Measurements from ENCODE around the gene SH3GL1. TPM values are rescaled to one million over a fixed set of nuclear protein-coding genes. Genes with fewer than 3 reads are reported as not detected.

SH3GL1 gene
- total and polyA plus RNA-seq, 10 donors: 26.1 to 77.4 (median 42.1) TPM

GRCh38 chr19:4327252-4327876 is 73.0 kb downstream of the SH3GL1 start:
- 5 to 17% (median 6%) methylated on average over 14 to 30 of the region's 30 CpGs for WGBS, 5 donors
- Histone ChIP-seq H3K27me3 (replicated peaks in 1 of 7) (peaks cover 0 to 38% (median 11%) of the 10 kb centered on the region in 7 donors), H3K4me3 (peak overlapping the region; percentile 7 to 66 (median 33)), H3K27ac (peak overlapping the region in 3 of 8 donors; percentile 46 to 58 (median 54)), H3K4me1 (peaks cover 3 to 30% (median 25%) of the 10 kb centered on the region in 6 donors), H3K36me3 (no peaks in the 10 kb centered on the region), H3K9me3 (peaks cover 0 to 6% (median 1%) of the 10 kb centered on the region in 8 donors)
- TF ChIP-seq POLR2AphosphoS5 (IDR thresholded peaks at IDR 0.05) (no peak), POLR2A (IDR thresholded peaks at IDR 0.05) (no peak), CTCF (IDR thresholded peaks at IDR 0.05 in 8 of 11, conservative IDR thresholded peaks at IDR 0.05 in 3 of 11) (no peak)
- intact Hi-C loops (cut with DNase I; ENCODE audit: low total_unique reads): no loop called here
- peak; percentile 89 for DNase-seq

GRCh38 chr19:4326837-4327251 is 73.5 kb downstream of the SH3GL1 start:
- Histone ChIP-seq H3K36me3 (no peaks in the 10 kb centered on the region), H3K27ac (peak overlapping the region in 1 of 8 donors; percentile 58), H3K4me3 (peak overlapping the region in 6 of 8 donors; percentile 27 to 66 (median 36)), H3K9me3 (peaks cover 0 to 11% (median 3%) of the 10 kb centered on the region in 8 donors), H3K27me3 (replicated peaks in 1 of 7) (peaks cover 0 to 38% (median 11%) of the 10 kb centered on the region in 7 donors), H3K4me1 (peaks cover 3 to 30% (median 25%) of the 10 kb centered on the region in 6 donors)
- peak; percentile 78 for DNase-seq
- intact Hi-C loops (cut with DNase I; ENCODE audit: low total_unique reads): no loop called here
- 2 to 11% (median 5%) methylated on average over 18 to 33 of the region's 33 CpGs for WGBS, 5 donors
- no peak for TF ChIP-seq POLR2A (IDR thresholded peaks at IDR 0.05)
- no peak for TF ChIP-seq POLR2AphosphoS5 (IDR thresholded peaks at IDR 0.05)

GRCh38 chr19:4326215-4326836 is 74.0 kb downstream of the SH3GL1 start:
- intact Hi-C loops (cut with DNase I; ENCODE audit: low total_unique reads): no loop called here
- Histone ChIP-seq H3K4me3 (peak overlapping the region in 3 of 8 donors; percentile 40 to 66 (median 53)), H3K9me3 (peaks cover 0 to 16% (median 3%) of the 10 kb centered on the region in 8 donors), H3K4me1 (peaks cover 3 to 30% (median 25%) of the 10 kb centered on the region in 6 donors), H3K27me3 (replicated peaks in 1 of 7) (peaks cover 0 to 38% (median 11%) of the 10 kb centered on the region in 7 donors), H3K27ac (no peak overlapping the region), H3K36me3 (no peaks in the 10 kb centered on the region)
- 48 to 62% (median 50%) methylated on average over 13 of the region's 13 CpGs for WGBS, 5 donors
- no peak for DNase-seq
- TF ChIP-seq POLR2AphosphoS5 (IDR thresholded peaks at IDR 0.05) (no peak), POLR2A (IDR thresholded peaks at IDR 0.05) (no peak), CTCF (IDR thresholded peaks at IDR 0.05 in 8 of 11, conservative IDR thresholded peaks at IDR 0.05 in 3 of 11) (no peak)

- H3K4me3 ChIP-seq: no peak overlapping the region
- H3K9me3 ChIP-seq: peaks cover 0 to 33% (median 3%) of the 10 kb centered on the region in 8 donors
- WGBS, 5 donors: 76 to 90% (median 84%) methylated on average over 12 of the region's 12 CpGs
- H3K27me3 ChIP-seq (replicated peaks in 1 of 7): peaks cover 0 to 33% (median 11%) of the 10 kb centered on the region in 7 donors
- TF ChIP-seq CTCF (IDR thresholded peaks at IDR 0.05 in 8 of 11, conservative IDR thresholded peaks at IDR 0.05 in 3 of 11) (no peak), POLR2AphosphoS5 (IDR thresholded peaks at IDR 0.05) (no peak), POLR2A (IDR thresholded peaks at IDR 0.05) (no peak)
- no peaks in the 10 kb centered on the region for H3K36me3 ChIP-seq
- H3K4me1 ChIP-seq: peaks cover 3 to 28% (median 23%) of the 10 kb centered on the region in 6 donors
- no peak for DNase-seq
- no peak overlapping the region for H3K27ac ChIP-seq
- intact Hi-C loops (cut with DNase I; ENCODE audit: low total_unique reads): no loop called here
Measured at GRCh38 chr19:4324228-4324627, 76.1 kb downstream of the SH3GL1 start.

All from spleen (tissue), 11 donors.